DND-41 (cell line): ENCODE results near the gene PDXDC1.
"Not testable (repeated sequence)": the region's sequence is repeated elsewhere in the genome, so short reads cannot be mapped to it uniquely, and the experiment has no call there.

ENCODE experiments used
- CTCF ChIP-seq: IDR thresholded peaks from 2 replicates; pipeline ENCODE4 v1.5.1; 2012; ENCODE audit warnings: borderline replicate concordance, low read length, moderate library complexity, mild to moderate bottlenecking; ENCODE audit not compliant: poor library complexity, severe bottlenecking; ENCODE audit errors: extremely low read depth
- EZH2 ChIP-seq: IDR thresholded peaks from 3 replicates; pipeline ENCODE4 v1.6.1; 2012; ENCODE audit warnings: borderline replicate concordance, low read depth, mild to moderate bottlenecking, moderate library complexity, low read length, inconsistent platforms; ENCODE audit not compliant: severe bottlenecking

GRCh38 chr16:15143601-15144091 lies 168.8 kb downstream of the PDXDC1 start:
- not testable (repeated sequence) for TF ChIP-seq CTCF, EZH2
